Fibroblast of lung (primary cell): Measurements from ENCODE around the gene ZNF106. TPM values are rescaled to one million over a fixed set of nuclear protein-coding genes. Genes with fewer than 3 reads are reported as not detected.

Experiments
- DNase-seq, 2 donors: peaks; one replicate each; pipeline versions ENCODE4 v3.0.0 to v3.0.0-alpha.2; 2010; ENCODE audit warnings: low read depth in 2 of 2
- H2AFZ ChIP-seq: 2 replicates; pipeline ENCODE4 v1.5.1; 2012; ENCODE audit warnings: low read length, control low read depth, inconsistent platforms
- H3K27ac ChIP-seq: 2 replicates; pipeline ENCODE4 v1.5.1; 2011; ENCODE audit warnings: low read length, control low read depth; ENCODE audit not compliant: insufficient read depth
- H3K27me3 ChIP-seq: 2 replicates; pipeline ENCODE4 v1.5.1; 2011; ENCODE audit warnings: mild to moderate bottlenecking, low read length; ENCODE audit not compliant: control insufficient read depth, insufficient read depth
- H3K36me3 ChIP-seq: 2 replicates; pipeline ENCODE4 v1.5.1; 2011; ENCODE audit warnings: low read length; ENCODE audit not compliant: control insufficient read depth, insufficient read depth
- H3K4me1 ChIP-seq: 2 replicates; pipeline ENCODE4 v1.5.1; 2011; ENCODE audit warnings: low read length; ENCODE audit not compliant: control insufficient read depth, insufficient read depth; ENCODE audit errors: extremely low read depth
- H3K4me2 ChIP-seq: 2 replicates; pipeline ENCODE4 v1.5.1; 2011; ENCODE audit warnings: low read length, control low read depth; ENCODE audit not compliant: insufficient read depth; ENCODE audit errors: extremely low read depth
- H3K4me3 ChIP-seq, 4 experiments: fragments of 200-600 bp in 1 of 4; sonication (generic) in 1 of 4; replicated peaks in 1 of 4; 2 replicates each; pipeline ENCODE4 v1.5.1; 2011 to 2016; ENCODE audit warnings: low read length in 4 of 4, low read depth in 3 of 4, mild to moderate bottlenecking in 3 of 4, control low read depth in 2 of 4, inconsistent platforms in 1 of 4, mixed read lengths in 1 of 4; ENCODE audit not compliant: insufficient read depth in 1 of 4; ENCODE audit errors: control extremely low read depth in 1 of 4
- H3K79me2 ChIP-seq: 2 replicates; pipeline ENCODE4 v1.5.1; 2012; ENCODE audit warnings: mild to moderate bottlenecking, low read length, inconsistent platforms; ENCODE audit not compliant: control insufficient read depth, insufficient read depth
- H3K9ac ChIP-seq: 2 replicates; pipeline ENCODE4 v1.5.1; 2011; ENCODE audit warnings: mild to moderate bottlenecking, low read length, control low read depth; ENCODE audit not compliant: insufficient read depth
- H3K9me3 ChIP-seq: 2 replicates; pipeline ENCODE4 v1.5.1; 2012; ENCODE audit warnings: low read depth, low read length; ENCODE audit not compliant: control insufficient read depth, insufficient read depth
- H4K20me1 ChIP-seq: 2 replicates; pipeline ENCODE4 v1.5.1; 2011; ENCODE audit warnings: low read length; ENCODE audit not compliant: control insufficient read depth, insufficient read depth; ENCODE audit errors: extremely low read depth
- CTCF ChIP-seq, 2 donors: IDR thresholded peaks in 1 of 2; conservative IDR thresholded peaks in 1 of 2; 1 replicate in 1 of 2; 2 replicates in 1 of 2; pipeline ENCODE4 v1.5.1; 2011 to 2012; ENCODE audit warnings: low read length in 2 of 2, control low read depth in 1 of 2, inconsistent platforms in 1 of 2, low read depth in 1 of 2, mild to moderate bottlenecking in 1 of 2
- EZH2 ChIP-seq: IDR thresholded peaks from 2 replicates; pipeline ENCODE4 v1.5.1; 2012; ENCODE audit warnings: low read length, control low read depth, mild to moderate bottlenecking; ENCODE audit errors: missing control alignments
- polyA plus RNA-seq, 2 donors: library from polyadenylated mRNA; depleted of rRNA in 1 of 2; stranded (reverse) in 1 of 2; unstranded in 1 of 2; fragments of >200 nt; gene quantifications; 2 replicates each; pipeline ENCODE4 v1.2.1, GENCODE V29; 2011 to 2012; ENCODE audit warnings: missing spikeins in 1 of 2
- total RNA-seq: library from RNA; depleted of rRNA; stranded (reverse); fragments of >200 nt; gene quantifications from 2 replicates; pipeline ENCODE4 v1.2.1, GENCODE V29; 2014

Gene ZNF106
- total and polyA plus RNA-seq, 2 donors (not counting 1 experiment from before 2014, with no cell fraction given), result 54.4 to 149 TPM

- H3K36me3 ChIP-seq, result peaks cover 5% of the 10 kb centered on the region
Measured at GRCh38 chr15:42419369-42419768, 71.6 kb downstream of the ZNF106 start.

GRCh38 chr15:42413920-42414319 lies 77.0 kb downstream of the ZNF106 start:
- no peak overlapping the region for H3K4me2 ChIP-seq
- no peaks in the 10 kb centered on the region for H3K9me3 ChIP-seq
- peaks cover 11% of the 10 kb centered on the region for H3K36me3 ChIP-seq
- H3K4me1 ChIP-seq, result no peaks in the 10 kb centered on the region
- H3K4me3 ChIP-seq, result no peak overlapping the region
- TF ChIP-seq EZH2 (no peak), CTCF (conservative IDR thresholded peaks at IDR 0.05 in 1 of 2, IDR thresholded peaks at IDR 0.05 in 1 of 2; ENCODE audit: low read depth in 1 of 2, low read length in 2 of 2) (no peak)
- DNase-seq, result peak in 1 of 2 donors; percentile 29
- H2AFZ ChIP-seq, result no peak overlapping the region
- no peaks in the 10 kb centered on the region for H4K20me1 ChIP-seq
- H3K27me3 ChIP-seq, result no peaks in the 10 kb centered on the region
- H3K79me2 ChIP-seq, result no peaks in the 10 kb centered on the region
- H3K27ac ChIP-seq, result no peak overlapping the region
- no peak overlapping the region for H3K9ac ChIP-seq

More at GRCh38 chr15:42419369-42419768, 71.6 kb downstream of the ZNF106 start:
- Histone ChIP-seq H3K9ac (no peak overlapping the region), H3K9me3 (no peaks in the 10 kb centered on the region), H2AFZ (no peak overlapping the region), H3K27me3 (no peaks in the 10 kb centered on the region), H4K20me1 (no peaks in the 10 kb centered on the region), H3K4me2 (no peak overlapping the region), H3K4me1 (no peaks in the 10 kb centered on the region), H3K79me2 (no peaks in the 10 kb centered on the region), H3K4me3 (no peak overlapping the region), H3K27ac (no peak overlapping the region)
- TF ChIP-seq CTCF (conservative IDR thresholded peaks at IDR 0.05 in 1 of 2, IDR thresholded peaks at IDR 0.05 in 1 of 2; ENCODE audit: low read depth in 1 of 2, low read length in 2 of 2) (no peak), EZH2 (no peak)
- no peak for DNase-seq

GRCh38 chr15:42411884-42412283 lies 79.1 kb downstream of the ZNF106 start:
- H3K36me3 ChIP-seq, result peaks cover 11% of the 10 kb centered on the region
- no peaks in the 10 kb centered on the region for H3K4me1 ChIP-seq
- H3K4me3 ChIP-seq, result no peak overlapping the region
- DNase-seq, result no peak
- no peaks in the 10 kb centered on the region for H3K79me2 ChIP-seq
- no peak overlapping the region for H3K27ac ChIP-seq
- no peaks in the 10 kb centered on the region for H3K9me3 ChIP-seq
- no peak for TF ChIP-seq CTCF (conservative IDR thresholded peaks at IDR 0.05 in 1 of 2, IDR thresholded peaks at IDR 0.05 in 1 of 2; ENCODE audit: low read depth in 1 of 2, low read length in 2 of 2)
- TF ChIP-seq EZH2, result no peak
- no peak overlapping the region for H2AFZ ChIP-seq
- H3K4me2 ChIP-seq, result no peak overlapping the region
- H4K20me1 ChIP-seq, result no peaks in the 10 kb centered on the region
- no peaks in the 10 kb centered on the region for H3K27me3 ChIP-seq
- H3K9ac ChIP-seq, result no peak overlapping the region
